SK-N-DZ (cell line): ENCODE data around the gene MUC2.

Experiments used
- DNase-seq: peaks from one replicate; pipeline ENCODE4 v3.0.0-alpha.2; 2015; ENCODE audit warnings: low spot score

Gene MUC2

GRCh38 chr11:1036303-1036923 lies 38.3 kb upstream of the MUC2 start, which contains the start of gene MUC6:
Gene MUC6, minus strand, starts transcription at chr11:1036718. Its CDS starts 63 bp downstream, at chr11:1036655.
- no peak for DNase-seq

GRCh38 chr11:1036931-1037330 lies 37.7 kb upstream of the MUC2 start:
- DNase-seq = no peak

- no peak for DNase-seq
These were observed 37.1 kb upstream of the MUC2 start for GRCh38 chr11:1037506-1038055.

DNA sequence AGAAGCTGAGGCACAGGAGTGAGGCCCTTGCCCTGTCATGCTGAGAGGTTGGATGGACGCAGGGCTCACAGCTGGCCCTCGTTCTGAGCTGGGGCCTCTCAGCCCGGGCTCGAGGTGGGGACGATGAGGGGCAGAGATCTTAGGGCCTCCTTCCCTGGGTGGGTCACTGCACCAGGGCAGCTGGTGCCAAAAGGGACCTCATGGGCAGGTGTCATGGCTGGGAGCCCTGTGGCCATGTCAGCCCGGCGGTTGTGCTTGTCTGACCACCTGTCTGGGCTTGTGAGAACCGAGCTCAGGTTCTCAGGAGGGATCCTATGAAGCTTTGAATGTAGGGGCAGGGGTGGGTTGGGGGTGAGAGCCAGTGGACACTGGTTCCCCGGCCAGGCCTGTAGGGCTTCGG lies 36.3 kb upstream of the MUC2 start:
- no peak for DNase-seq

DNA sequence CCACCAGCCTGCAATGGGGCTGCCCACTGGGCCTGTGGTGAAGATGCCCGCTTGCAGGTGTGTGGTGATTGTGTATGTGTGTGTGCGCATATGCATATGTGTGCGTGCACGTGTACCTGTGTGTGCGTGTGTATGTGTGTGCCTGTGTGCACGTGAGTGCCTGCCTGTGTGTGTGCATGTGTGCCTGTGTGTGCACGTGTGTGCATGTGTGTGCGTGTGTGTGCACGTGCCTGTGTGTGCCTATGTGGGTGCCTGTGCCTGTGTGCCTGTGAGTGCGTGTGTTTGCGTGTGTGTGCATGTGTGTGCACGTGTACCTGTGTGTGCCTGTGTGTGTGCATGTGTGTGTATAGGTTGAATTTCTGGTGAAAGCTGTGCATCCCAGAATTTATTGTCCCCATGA lies 35.8 kb upstream of the MUC2 start:
- no peak for DNase-seq

GRCh38 chr11:1039481-1040427 lies 34.9 kb upstream of the MUC2 start:
- DNase-seq = no peak

- no peak for DNase-seq
These were observed 34.1 kb upstream of the MUC2 start for GRCh38 chr11:1040428-1041148.

GRCh38 chr11:1041149-1041467 lies 33.6 kb upstream of the MUC2 start:
- DNase-seq = no peak

DNA sequence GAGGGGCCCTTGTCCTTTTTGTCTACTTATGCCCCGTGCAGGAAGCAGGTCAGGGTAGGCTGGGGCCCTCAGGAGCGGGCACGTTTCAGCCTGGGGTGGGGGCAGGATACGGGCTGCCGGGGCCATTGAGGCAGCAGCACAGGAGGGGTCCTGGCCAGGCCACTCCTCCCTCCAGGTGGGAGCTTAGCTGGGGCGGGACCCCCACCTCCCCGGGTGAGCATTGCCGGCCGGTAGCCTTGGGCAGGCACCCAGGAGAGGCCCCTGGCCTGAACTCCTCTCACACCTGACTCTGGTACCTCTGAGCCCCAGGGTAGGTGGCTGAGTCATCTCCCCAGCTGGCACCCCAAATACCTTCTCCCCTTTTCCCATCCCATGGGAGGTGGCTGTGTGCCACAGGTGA lies 33.2 kb upstream of the MUC2 start:
- DNase-seq = no peak

- no peak for DNase-seq
These were observed 32.6 kb upstream of the MUC2 start for GRCh38 chr11:1041936-1042608.

DNA sequence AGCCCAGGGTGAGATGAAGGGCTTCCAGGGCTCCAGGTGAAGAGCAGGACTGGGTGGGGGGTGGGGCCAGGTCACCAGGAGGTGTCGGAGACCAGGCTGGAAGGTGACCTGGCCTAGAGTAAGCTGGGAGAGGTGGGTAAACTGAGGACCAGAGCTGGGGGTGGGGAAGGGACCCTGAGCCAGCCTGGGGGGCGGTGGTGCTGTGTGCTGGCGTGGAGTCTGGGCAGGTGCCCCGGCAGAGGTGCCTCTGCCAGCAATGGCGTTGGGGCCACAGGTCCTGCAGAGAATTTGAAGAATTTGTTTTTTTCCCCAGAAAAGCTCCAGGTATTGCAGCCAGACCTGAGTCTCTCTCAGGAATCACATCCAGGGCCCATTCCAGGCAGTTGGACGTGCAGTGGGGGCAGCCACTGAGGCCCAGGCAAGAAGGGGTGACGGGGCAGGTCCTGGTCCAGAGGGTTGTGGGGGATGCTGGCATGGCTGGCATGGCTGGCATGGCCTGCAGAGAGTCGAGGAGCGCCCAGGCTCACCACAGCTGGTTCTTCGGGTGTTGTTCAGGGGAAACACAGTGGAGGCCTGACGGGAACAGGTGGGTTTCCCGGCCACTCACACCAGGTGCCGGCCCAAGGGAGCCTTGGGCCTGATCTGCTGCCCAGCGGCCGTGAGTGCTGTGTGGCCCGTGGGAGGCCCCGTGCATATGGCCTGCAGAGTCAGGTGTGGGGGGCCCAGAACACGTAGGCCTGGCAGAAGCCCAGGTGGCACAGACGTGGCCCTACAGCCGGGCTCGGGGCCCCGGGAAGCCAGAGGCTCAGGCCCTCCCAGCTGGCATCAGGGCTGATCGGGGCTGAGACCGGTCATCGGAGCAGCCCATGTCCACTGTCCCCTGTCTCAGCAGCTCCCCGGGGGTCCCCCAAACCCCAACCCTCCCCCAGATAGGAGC lies 31.8 kb upstream of the MUC2 start:
- no peak for DNase-seq

- no peak for DNase-seq
These were observed 31.0 kb upstream of the MUC2 start for GRCh38 chr11:1043563-1044096.

GRCh38 chr11:1044160-1044559 lies 30.5 kb upstream of the MUC2 start:
- no peak for DNase-seq

DNA sequence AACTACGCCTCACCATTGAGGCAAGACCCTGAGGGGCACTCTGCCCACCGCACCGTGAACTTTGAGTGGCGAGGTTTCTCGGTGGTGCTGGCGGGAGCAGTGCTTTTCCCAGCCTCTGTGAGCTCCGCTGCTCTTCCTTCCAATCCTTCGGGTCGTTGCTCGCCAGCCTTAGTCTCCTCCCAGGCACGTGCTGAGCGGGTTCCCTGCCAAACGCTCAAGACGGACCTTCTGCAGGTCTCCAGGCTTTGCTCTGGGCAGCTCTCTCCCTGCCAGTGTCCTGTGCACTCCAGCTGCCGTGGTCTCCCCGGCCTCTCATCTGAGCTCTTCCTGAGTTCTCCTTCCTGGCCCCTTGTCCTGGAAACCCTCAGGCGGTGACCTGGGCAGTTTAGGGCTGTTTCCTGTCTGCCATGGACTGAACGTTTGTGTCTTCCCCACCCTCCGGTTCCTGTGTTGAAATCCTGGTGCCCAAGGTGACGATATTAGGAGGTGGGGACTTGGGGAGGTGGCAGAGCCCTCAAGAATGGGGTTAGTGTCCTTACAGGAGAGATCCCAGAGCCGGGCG lies 27.0 kb upstream of the MUC2 start:
- DNase-seq = no peak

GRCh38 chr11:1048375-1049070 lies 26.2 kb upstream of the MUC2 start:
- no peak for DNase-seq

DNA sequence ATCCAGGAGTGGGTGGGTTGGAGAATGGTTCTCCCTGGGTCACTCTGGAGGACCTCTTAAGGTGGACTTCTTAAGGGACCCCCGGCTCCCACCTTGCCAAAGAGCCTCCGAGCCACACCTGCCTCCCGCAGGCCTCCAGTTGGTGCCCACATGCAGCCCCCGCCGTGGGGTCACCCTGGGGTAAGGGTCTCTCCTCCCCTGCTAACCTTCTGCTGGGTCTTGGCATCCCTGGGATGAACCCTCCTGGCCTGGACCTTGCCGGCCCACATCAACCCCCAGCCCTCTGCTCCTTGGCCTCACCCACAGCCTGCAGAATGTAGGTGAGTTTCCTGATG lies 25.6 kb upstream of the MUC2 start:
- no peak for DNase-seq

DNA sequence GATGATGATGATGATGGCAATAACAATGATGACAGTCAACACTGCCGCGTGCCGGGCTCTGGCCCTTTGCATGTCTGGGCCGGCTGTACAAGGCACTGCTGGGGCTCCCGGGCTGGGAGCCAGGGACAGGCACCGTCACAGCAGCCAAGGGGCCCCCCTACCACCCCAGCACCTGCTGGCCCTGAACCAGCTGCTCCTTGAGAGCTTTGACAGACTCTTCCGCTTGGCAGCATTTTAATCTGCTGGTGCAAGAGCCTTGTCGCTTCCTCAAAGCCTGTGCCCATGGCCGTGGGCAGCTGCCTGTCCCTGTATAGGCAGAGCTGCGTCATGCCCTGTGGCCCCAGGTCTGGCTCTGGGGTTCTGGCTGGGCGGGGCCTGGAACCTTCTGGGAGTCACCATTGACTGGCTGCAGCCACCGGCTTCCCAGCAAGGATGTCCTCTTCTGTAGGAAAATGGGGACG lies 25.2 kb upstream of the MUC2 start:
- DNase-seq = no peak

- DNase-seq = no peak
These were observed 24.6 kb upstream of the MUC2 start for GRCh38 chr11:1049911-1050580.
